SK-N-MC (cell line): ENCODE measurements around the gene COPZ2.

Source experiments
- EZH2 ChIP-seq: fragments of 200-600 bp; sonication (generic); IDR thresholded peaks from one replicate; pipeline ENCODE4 v1.6.1; 2017; ENCODE audit warnings: antibody characterized with exemption
- FOXP2 ChIP-seq: optimal IDR thresholded peaks from 2 replicates; pipeline ENCODE3; 2011; ENCODE audit warnings: mild to moderate bottlenecking, moderate library complexity; ENCODE audit not compliant: insufficient read depth; ENCODE audit errors: extremely low read length, control extremely low read depth
- POLR2AphosphoS5 ChIP-seq: IDR thresholded peaks from 2 replicates; pipeline ENCODE4 v1.6.1; 2012; ENCODE audit warnings: mild to moderate bottlenecking, low read depth, low read length, borderline replicate concordance

DNA sequence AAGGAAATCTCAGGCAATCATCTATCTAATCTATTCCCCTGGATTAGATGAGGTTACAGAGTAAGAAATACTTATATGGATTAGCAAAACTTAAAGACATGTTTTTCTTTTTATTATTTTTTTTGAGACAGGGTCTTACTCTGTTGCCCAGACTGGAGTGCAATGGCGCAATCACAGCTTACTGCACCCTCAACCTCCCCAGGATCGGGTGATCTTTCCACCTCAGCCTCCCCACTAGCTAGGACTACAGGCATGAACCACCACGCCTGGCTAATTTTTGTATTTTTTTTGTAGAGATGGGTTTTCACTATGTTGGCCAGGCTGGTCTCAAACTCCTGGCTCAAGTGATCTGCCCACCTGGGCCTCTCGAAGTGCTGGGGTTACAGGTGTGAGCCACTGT lies 7.3 kb upstream of the COPZ2 start:
- TF ChIP-seq POLR2AphosphoS5: no peak
- no peak for TF ChIP-seq EZH2
- no peak for TF ChIP-seq FOXP2
